HG03442 (cell line): ENCODE measurements around the gene FKBP1A.
"Not testable (repeated sequence)": the region's sequence is repeated elsewhere in the genome, so short reads cannot be mapped to it uniquely, and the experiment has no call there.

Experiments
- ATAC-seq: cut with Tn5 transposase; IDR thresholded peaks from one replicate; pipeline ENCODE4 v1.9.1; 2021; ENCODE audit warnings: mild to moderate bottlenecking, moderate library complexity; ENCODE audit not compliant: unreplicated experiment

FKBP1A gene

GRCh38 chr20:1417790-1418189 lies 24.9 kb upstream of the FKBP1A start:
- no peak for ATAC-seq

- no peak for ATAC-seq
These were observed 24.4 kb upstream of the FKBP1A start for GRCh38 chr20:1417273-1417672.

- ATAC-seq: no peak
These were observed 23.0 kb upstream of the FKBP1A start for GRCh38 chr20:1415667-1416468.

- ATAC-seq: no peak
These were observed 22.1 kb upstream of the FKBP1A start for GRCh38 chr20:1414982-1415381.

GRCh38 chr20:1405801-1406200 lies 12.9 kb upstream of the FKBP1A start:
- ATAC-seq: no peak

GRCh38 chr20:1403624-1404023 lies 10.8 kb upstream of the FKBP1A start:
- no peak for ATAC-seq

GRCh38 chr20:1402149-1402548 lies 9.3 kb upstream of the FKBP1A start:
- no peak for ATAC-seq

GRCh38 chr20:1401451-1401907 lies 8.6 kb upstream of the FKBP1A start:
- no peak for ATAC-seq

- ATAC-seq: not testable (repeated sequence)
These were observed 7.0 kb upstream of the FKBP1A start for GRCh38 chr20:1399678-1400366.

GRCh38 chr20:1398185-1398584 lies 5.3 kb upstream of the FKBP1A start:
- ATAC-seq: not testable (repeated sequence)

GRCh38 chr20:1397710-1398109 lies 4.9 kb upstream of the FKBP1A start:
- ATAC-seq: no peak

- ATAC-seq: no peak
These were observed 3.8 kb upstream of the FKBP1A start for GRCh38 chr20:1396702-1397101.

GRCh38 chr20:1396264-1396663 lies 3.4 kb upstream of the FKBP1A start:
- ATAC-seq: no peak

GRCh38 chr20:1394686-1395085 lies 1.8 kb upstream of the FKBP1A start:
- no peak for ATAC-seq

- ATAC-seq: no peak
These were observed 641 bp upstream of the FKBP1A start for GRCh38 chr20:1393507-1393882.

GRCh38 chr20:1392443-1392692 lies 486 bp downstream of the FKBP1A start:
- no peak for ATAC-seq

- no peak for ATAC-seq
These were observed 1.0 kb downstream of the FKBP1A start for GRCh38 chr20:1391640-1392442.

GRCh38 chr20:1390581-1391403 lies 2.1 kb downstream of the FKBP1A start:
- no peak for ATAC-seq

- no peak for ATAC-seq
These were observed 2.9 kb downstream of the FKBP1A start for GRCh38 chr20:1389703-1390580.
